ENCODE measurements around the gene KIRREL3. TPM values are rescaled to one million over a fixed set of nuclear protein-coding genes. Genes with fewer than 3 reads are reported as not detected.

The KIRREL3 gene
- total RNA-seq, 2 donors from 2014 or later, result 0.61 to 0.64 TPM

DNA sequence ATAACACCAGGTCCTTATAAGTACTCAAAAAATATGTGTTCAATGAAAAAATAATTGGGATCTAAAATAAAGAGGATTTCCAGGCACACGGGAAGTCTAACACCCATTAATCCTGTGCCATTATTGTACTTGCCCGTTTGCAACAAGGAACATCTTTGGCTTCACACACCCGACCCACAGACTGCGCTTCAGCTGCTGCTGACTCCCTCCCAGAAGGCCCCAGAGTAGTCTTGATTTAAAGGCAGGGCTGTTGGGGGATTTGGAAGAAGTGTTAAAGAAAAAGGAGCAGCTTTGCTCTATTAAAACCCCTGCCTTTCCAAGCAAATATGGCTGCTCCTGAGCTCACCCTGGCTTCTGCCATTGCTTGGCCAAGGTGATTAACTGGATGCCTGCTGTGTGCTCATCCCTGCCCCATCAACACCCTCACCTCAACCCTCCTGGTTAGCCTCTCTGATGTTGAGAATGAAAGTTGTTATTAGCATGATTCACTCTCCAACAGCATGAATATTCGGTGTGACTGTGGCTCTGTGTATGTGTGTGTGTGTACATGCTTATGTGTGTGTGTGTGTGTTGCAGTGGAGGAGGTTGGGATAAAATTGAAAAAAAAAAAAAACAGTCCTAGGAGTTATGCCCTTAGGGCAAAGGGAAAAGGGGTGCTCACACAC, 76.1 kb downstream of the KIRREL3 start:
- H3K36me3 ChIP-seq, result no peaks in the 10 kb centered on the region
- H3K9ac ChIP-seq (ENCODE audit: low read depth in 2 of 2, low read length in 2 of 2), result no peak overlapping the region
- no peak overlapping the region for H3K4me3 ChIP-seq
- TF ChIP-seq, protein P1, sequence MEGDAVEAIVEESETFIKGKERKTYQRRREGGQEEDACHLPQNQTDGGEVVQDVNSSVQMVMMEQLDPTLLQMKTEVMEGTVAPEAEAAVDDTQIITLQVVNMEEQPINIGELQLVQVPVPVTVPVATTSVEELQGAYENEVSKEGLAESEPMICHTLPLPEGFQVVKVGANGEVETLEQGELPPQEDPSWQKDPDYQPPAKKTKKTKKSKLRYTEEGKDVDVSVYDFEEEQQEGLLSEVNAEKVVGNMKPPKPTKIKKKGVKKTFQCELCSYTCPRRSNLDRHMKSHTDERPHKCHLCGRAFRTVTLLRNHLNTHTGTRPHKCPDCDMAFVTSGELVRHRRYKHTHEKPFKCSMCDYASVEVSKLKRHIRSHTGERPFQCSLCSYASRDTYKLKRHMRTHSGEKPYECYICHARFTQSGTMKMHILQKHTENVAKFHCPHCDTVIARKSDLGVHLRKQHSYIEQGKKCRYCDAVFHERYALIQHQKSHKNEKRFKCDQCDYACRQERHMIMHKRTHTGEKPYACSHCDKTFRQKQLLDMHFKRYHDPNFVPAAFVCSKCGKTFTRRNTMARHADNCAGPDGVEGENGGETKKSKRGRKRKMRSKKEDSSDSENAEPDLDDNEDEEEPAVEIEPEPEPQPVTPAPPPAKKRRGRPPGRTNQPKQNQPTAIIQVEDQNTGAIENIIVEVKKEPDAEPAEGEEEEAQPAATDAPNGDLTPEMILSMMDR (IDR thresholded peaks at IDR 0.05), result no peak
- intact Hi-C loops (cut with DNase I), result no loop called here
- no peak overlapping the region for H3K27ac ChIP-seq
- no peak for DNase-seq
- H3K9me3 ChIP-seq, result no peaks in the 10 kb centered on the region
- H3K4me1 ChIP-seq, result no peaks in the 10 kb centered on the region
- H3K27me3 ChIP-seq, result no peaks in the 10 kb centered on the region

DNA sequence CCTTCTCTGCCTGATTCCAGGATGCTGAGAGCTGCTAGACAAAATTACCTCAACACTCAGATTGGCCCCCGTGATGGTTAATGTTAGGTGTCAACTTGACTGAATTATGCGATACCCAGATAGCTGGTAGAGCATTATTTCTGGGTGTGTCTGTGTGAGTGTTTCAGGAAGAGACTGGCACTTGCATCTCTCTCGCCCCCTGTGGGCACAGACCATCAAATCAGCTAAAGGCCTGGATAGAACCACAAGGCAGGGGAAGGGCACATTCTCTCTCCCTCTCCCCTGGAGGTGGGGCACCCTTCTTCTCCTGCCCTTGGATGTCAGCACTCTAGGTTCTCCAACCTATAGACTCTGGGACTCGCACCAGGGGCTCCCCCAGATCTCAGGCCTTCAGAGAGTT, 79.7 kb downstream of the KIRREL3 start:
- intact Hi-C loops (cut with DNase I), result no loop called here
- H3K4me3 ChIP-seq, result no peak overlapping the region
- TF ChIP-seq, protein P1 (IDR thresholded peaks at IDR 0.05), result no peak
- H3K27ac ChIP-seq, result no peak overlapping the region
- H3K9me3 ChIP-seq, result no peaks in the 10 kb centered on the region
- H3K9ac ChIP-seq (ENCODE audit: low read depth in 2 of 2, low read length in 2 of 2), result no peak overlapping the region
- H3K27me3 ChIP-seq, result no peaks in the 10 kb centered on the region
- DNase-seq, result no peak
- H3K4me1 ChIP-seq, result no peaks in the 10 kb centered on the region
- H3K36me3 ChIP-seq, result no peaks in the 10 kb centered on the region

DNA sequence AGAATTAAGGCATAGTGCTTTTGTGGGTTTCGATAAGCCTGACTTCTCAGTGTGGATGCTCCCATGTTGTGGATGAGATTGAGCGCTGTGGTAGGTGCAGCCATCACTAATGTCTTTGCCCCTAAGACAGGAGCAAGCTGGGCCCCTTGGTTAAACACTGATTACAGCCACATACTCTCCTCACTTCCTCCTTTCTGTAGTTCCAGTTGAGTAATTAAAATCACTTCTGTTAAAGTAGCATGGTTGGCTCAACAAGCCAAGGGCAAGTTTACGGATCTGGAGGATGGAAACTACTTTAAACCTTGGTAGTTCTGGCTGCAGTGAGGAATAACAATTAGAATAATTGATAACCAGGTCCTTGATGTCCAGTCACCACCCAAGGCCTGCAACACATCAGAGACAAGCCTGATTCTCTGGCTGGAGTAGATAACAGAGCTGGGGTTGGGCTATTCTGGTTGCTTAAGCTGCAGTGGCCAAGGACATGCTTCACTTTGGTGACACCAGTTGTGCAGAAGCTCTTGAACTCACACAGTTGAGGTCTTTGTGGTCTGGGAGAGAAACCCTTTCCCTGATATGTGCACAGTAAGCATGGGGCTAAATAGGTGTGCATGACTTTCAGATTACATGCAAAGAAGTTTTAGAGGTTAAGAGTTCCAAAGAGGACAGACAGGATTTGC, 81.3 kb downstream of the KIRREL3 start:
- Histone ChIP-seq H3K4me3 (no peak overlapping the region), H3K4me1 (no peaks in the 10 kb centered on the region), H3K27ac (no peak overlapping the region), H3K9ac (ENCODE audit: low read depth in 2 of 2, low read length in 2 of 2) (no peak overlapping the region), H3K27me3 (no peaks in the 10 kb centered on the region), H3K9me3 (no peaks in the 10 kb centered on the region), H3K36me3 (no peaks in the 10 kb centered on the region)
- intact Hi-C loops (cut with DNase I), result no loop called here
- TF ChIP-seq, protein P1 (IDR thresholded peaks at IDR 0.05), result no peak
- no peak for DNase-seq

DNA sequence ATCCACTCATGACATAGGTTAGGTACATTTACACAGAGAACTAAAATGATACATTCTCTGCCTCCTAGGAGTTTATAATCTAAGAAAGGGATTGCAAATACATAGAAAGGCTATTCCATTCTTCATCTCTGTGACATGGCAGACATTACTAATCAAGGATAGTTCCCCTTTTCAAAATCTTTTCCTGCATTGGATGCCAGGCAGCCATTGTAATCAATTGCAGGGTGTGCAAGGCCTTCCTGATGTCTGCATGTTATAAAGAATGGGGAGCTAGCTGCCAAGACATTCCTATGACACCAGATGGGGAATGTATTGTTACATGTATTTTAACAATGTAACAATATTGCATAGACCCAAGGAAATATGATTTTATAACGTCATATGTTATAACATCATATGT, 82.0 kb downstream of the KIRREL3 start:
- H3K9me3 ChIP-seq, result no peaks in the 10 kb centered on the region
- H3K4me3 ChIP-seq, result no peak overlapping the region
- no peak overlapping the region for H3K9ac ChIP-seq (ENCODE audit: low read depth in 2 of 2, low read length in 2 of 2)
- H3K27me3 ChIP-seq, result no peaks in the 10 kb centered on the region
- no peaks in the 10 kb centered on the region for H3K36me3 ChIP-seq
- no peaks in the 10 kb centered on the region for H3K4me1 ChIP-seq
- no peak for DNase-seq
- intact Hi-C loops (cut with DNase I), result no loop called here
- H3K27ac ChIP-seq, result no peak overlapping the region
- TF ChIP-seq, protein P1 (IDR thresholded peaks at IDR 0.05), result no peak

DNA sequence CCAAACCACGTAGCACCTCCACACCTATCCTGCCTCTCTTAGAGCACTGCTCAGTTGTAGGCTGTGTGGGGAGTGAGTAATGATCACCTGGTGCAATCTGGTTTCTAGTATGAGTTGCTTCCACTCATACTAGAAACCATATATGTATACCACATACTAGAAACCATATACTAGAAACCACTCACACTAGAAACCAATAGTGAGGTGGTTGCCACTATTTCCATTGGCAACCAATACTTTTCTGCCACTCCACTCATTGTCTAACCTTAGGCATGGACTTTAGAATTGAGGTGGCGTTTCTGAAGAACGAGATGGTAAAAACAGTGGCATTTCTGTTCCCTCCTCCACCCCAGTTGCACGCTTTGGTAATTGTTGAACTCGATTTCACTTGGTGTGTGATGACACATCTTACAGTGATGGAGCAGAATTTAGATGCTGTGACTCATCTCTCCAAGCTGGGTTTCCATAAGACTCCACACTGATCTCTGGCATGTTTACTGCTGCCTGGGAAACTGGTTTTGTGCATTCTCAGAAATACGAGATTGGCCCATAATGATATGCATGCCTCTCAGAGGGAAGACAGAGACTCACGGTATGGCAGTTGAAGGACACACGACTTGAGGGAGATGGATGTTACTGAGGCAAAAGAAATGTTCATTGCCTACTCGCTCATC, 82.9 kb downstream of the KIRREL3 start:
- Histone ChIP-seq H3K9ac (ENCODE audit: low read depth in 2 of 2, low read length in 2 of 2) (no peak overlapping the region), H3K9me3 (no peaks in the 10 kb centered on the region), H3K36me3 (no peaks in the 10 kb centered on the region), H3K4me3 (no peak overlapping the region), H3K27ac (no peak overlapping the region), H3K27me3 (no peaks in the 10 kb centered on the region), H3K4me1 (no peaks in the 10 kb centered on the region)
- DNase-seq, result no peak
- intact Hi-C loops (cut with DNase I), result no loop called here
- TF ChIP-seq, protein P1 (IDR thresholded peaks at IDR 0.05), result no peak
